Gastrocnemius medialis (tissue), 4 donors: ENCODE measurements around the gene BRAF.
"Not testable (repeated sequence)": the region's sequence is repeated elsewhere in the genome, so short reads cannot be mapped to it uniquely, and the experiment has no call there.

ENCODE experiments used
- CTCF ChIP-seq, 5 experiments: fragments of 450-650 bp in 3 of 5; fragments of 200-600 bp in 2 of 5; sonication (generic) in 2 of 5; IDR thresholded peaks in 4 of 5; conservative IDR thresholded peaks in 1 of 5; 1 replicate in 4 of 5; 2 replicates in 1 of 5; pipeline ENCODE4 v1.5.1; 2016 to 2019; ENCODE audit warnings: antibody characterized with exemption in 5 of 5, mild to moderate bottlenecking in 3 of 5, moderate library complexity in 3 of 5
- POLR2A ChIP-seq, 2 donors: fragments of 450-650 bp; IDR thresholded peaks; one replicate each; pipeline ENCODE4 v1.6.1; 2017; ENCODE audit warnings: antibody characterized with exemption in 2 of 2, mild to moderate bottlenecking in 2 of 2, moderate library complexity in 2 of 2

- not testable (repeated sequence) for TF ChIP-seq CTCF (IDR thresholded peaks at IDR 0.05 in 4 of 5, conservative IDR thresholded peaks at IDR 0.05 in 1 of 5); POLR2A (IDR thresholded peaks at IDR 0.05)
These were observed 230.9 kb downstream of the BRAF start for GRCh38 chr7:140693849-140694248.
